ENCODE data around the gene SLC22A16.

The SLC22A16 gene

GRCh38 chr6:110422444-110422822 lies 54.0 kb downstream of the SLC22A16 start:
- H3K4me3 ChIP-seq (ENCODE audit: low read depth, low read length), result no peak overlapping the region
- TF ChIP-seq CTCF (IDR thresholded peaks at IDR 0.05; ENCODE audit: low read depth, low read length, missing control alignments), result no peak
- H3K27ac ChIP-seq, result no peak overlapping the region
- no peaks in the 10 kb centered on the region for H3K36me3 ChIP-seq (replicated peaks)
- in situ Hi-C loops (cut with HindIII; ENCODE audit: low pct_ligation_motif_present, low sequenced_read_pairs), result no loop called here
- no peak for DNase-seq
- H3K27me3 ChIP-seq (replicated peaks), result peaks cover 2% of the 10 kb centered on the region

GRCh38 chr6:110421749-110422443 lies 54.5 kb downstream of the SLC22A16 start:
- DNase-seq, result no peak
- in situ Hi-C loops (cut with HindIII; ENCODE audit: low pct_ligation_motif_present, low sequenced_read_pairs), result no loop called here

GRCh38 chr6:110419028-110419739 lies 57.2 kb downstream of the SLC22A16 start:
- no peak for DNase-seq
- Histone ChIP-seq H3K27ac (no peak overlapping the region), H3K4me3 (ENCODE audit: low read depth, low read length) (no peak overlapping the region), H3K27me3 (replicated peaks) (no peaks in the 10 kb centered on the region), H3K36me3 (replicated peaks) (no peaks in the 10 kb centered on the region)
- in situ Hi-C loops (cut with HindIII; ENCODE audit: low pct_ligation_motif_present, low sequenced_read_pairs), result no loop called here
- no peak for TF ChIP-seq CTCF (IDR thresholded peaks at IDR 0.05; ENCODE audit: low read depth, low read length, missing control alignments)

More at GRCh38 chr6:110421749-110422443, 54.5 kb downstream of the SLC22A16 start:
- Histone ChIP-seq H3K4me3 (ENCODE audit: low read depth, low read length) (no peak overlapping the region), H3K36me3 (replicated peaks) (no peaks in the 10 kb centered on the region), H3K27ac (no peak overlapping the region), H3K27me3 (replicated peaks) (peaks cover 2% of the 10 kb centered on the region)
- no peak for TF ChIP-seq CTCF (IDR thresholded peaks at IDR 0.05; ENCODE audit: low read depth, low read length, missing control alignments)

GRCh38 chr6:110418594-110418993 lies 57.8 kb downstream of the SLC22A16 start:
- no peak overlapping the region for H3K27ac ChIP-seq
- in situ Hi-C loops (cut with HindIII; ENCODE audit: low pct_ligation_motif_present, low sequenced_read_pairs), result no loop called here
- TF ChIP-seq CTCF (IDR thresholded peaks at IDR 0.05; ENCODE audit: low read depth, low read length, missing control alignments), result no peak

GRCh38 chr6:110415086-110415916 lies 61.1 kb downstream of the SLC22A16 start, which contains the start of gene DDO:
DDO (minus strand) TSS chr6:110415575; CDS start chr6:110413462, 2,113 bp downstream.
- no peak for TF ChIP-seq CTCF (IDR thresholded peaks at IDR 0.05; ENCODE audit: low read depth, low read length, missing control alignments)
- no peaks in the 10 kb centered on the region for H3K27me3 ChIP-seq (replicated peaks)
- H3K4me3 ChIP-seq (ENCODE audit: low read depth, low read length), result no peak within 1 kb of the TSS
- in situ Hi-C loops (cut with HindIII; ENCODE audit: low pct_ligation_motif_present, low sequenced_read_pairs), result no loop called here
- DNase-seq, result no peak
- H3K27ac ChIP-seq, result no peak within 1 kb of the TSS
- H3K36me3 ChIP-seq (replicated peaks), result no peaks in the 10 kb centered on the region

More at GRCh38 chr6:110418594-110418993, 57.8 kb downstream of the SLC22A16 start:
- no peak overlapping the region for H3K4me3 ChIP-seq (ENCODE audit: low read depth, low read length)
- DNase-seq, result no peak
- no peaks in the 10 kb centered on the region for H3K36me3 ChIP-seq (replicated peaks)
- H3K27me3 ChIP-seq (replicated peaks), result no peaks in the 10 kb centered on the region
